Kidney (tissue), 14 donors: ENCODE measurements around the gene ZFAND6. TPM values are rescaled to one million over a fixed set of nuclear protein-coding genes. Genes with fewer than 3 reads are reported as not detected.

Source experiments
- DNase-seq, 5 donors: peaks; one replicate each; pipeline ENCODE4 v3.0.0-alpha.2; 2013 to 2020
- FAIRE-seq: peaks from 2 replicates; lab custom pipeline; 2012; peaks lifted over from hg19 to GRCh38; lab: Jason Lieb, UNC
- H3K27ac ChIP-seq, 2 donors: one replicate each; pipeline ENCODE4 v1.7.0; 2013; ENCODE audit warnings: low read depth in 2 of 2, low read length in 2 of 2, inconsistent platforms in 1 of 2
- H3K27me3 ChIP-seq: one replicate; pipeline ENCODE4 v1.7.1; 2013; ENCODE audit warnings: low read length, inconsistent platforms; ENCODE audit not compliant: control insufficient read depth, insufficient read depth
- H3K36me3 ChIP-seq, 3 donors: one replicate each; pipeline versions ENCODE4 v1.7.0 to v1.7.1; 2013; ENCODE audit warnings: low read length in 3 of 3, control low read depth in 1 of 3, inconsistent platforms in 1 of 3; ENCODE audit not compliant: insufficient read depth in 3 of 3, control insufficient read depth in 2 of 3
- H3K4me1 ChIP-seq, 3 donors: one replicate each; pipeline versions ENCODE4 v1.7.0 to v1.7.1; 2013; ENCODE audit warnings: low read length in 3 of 3, inconsistent platforms in 1 of 3, low read depth in 1 of 3; ENCODE audit not compliant: control insufficient read depth in 2 of 3, insufficient read depth in 2 of 3
- H3K4me3 ChIP-seq, 3 donors: one replicate each; pipeline versions ENCODE4 v1.7.0 to v1.8.1; 2013; ENCODE audit warnings: low read length in 3 of 3, control low read depth in 1 of 3, inconsistent platforms in 1 of 3
- H3K9ac ChIP-seq, 3 donors: one replicate each; pipeline versions ENCODE4 v1.7.0 to v1.7.1; 2013; ENCODE audit warnings: low read length in 3 of 3, control low read depth in 1 of 3, inconsistent platforms in 1 of 3
- H3K9me3 ChIP-seq, 3 donors: one replicate each; pipeline versions ENCODE4 v1.7.0 to v1.7.1; 2013; ENCODE audit warnings: low read length in 3 of 3, control low read depth in 1 of 3, inconsistent platforms in 1 of 3; ENCODE audit not compliant: control insufficient read depth in 2 of 3, insufficient read depth in 1 of 3
- intact Hi-C: fragments of 100-400 bp; cut with DNase I; formaldehyde crosslinking; loops from one replicate; pipeline ENCODE4 v1.11.1; 2022
- polyA plus RNA-seq: library from polyadenylated mRNA; stranded (reverse); fragments of 350-450 nt; fragmentation: Illumina TruSeq; extraction: RNeasy Lipid Tissue Mini Kit (QIAGEN cat#74804); gene quantifications from one replicate; pipeline ENCODE4 v1.2.3, GENCODE V29; 2014; ENCODE audit warnings: low read depth, low replicate concordance; ENCODE audit not compliant: insufficient read depth
- total RNA-seq: library from RNA; stranded (reverse); fragmentation: NEBNext Ultra II Directional; extraction: Animal tissue kit (Norgen Biotek cat#: 25700); gene quantifications from one replicate; pipeline ENCODE4 v1.2.1, GENCODE V29; 2021
- TF ChIP-seq, protein P1 (sequence below): IDR thresholded peaks from 3 replicates; pipeline ENCODE4 v1.5.1; 2012; ENCODE audit warnings: mild to moderate bottlenecking, moderate library complexity, borderline replicate concordance; ENCODE audit not compliant: insufficient read depth; ENCODE audit errors: extremely low read depth
- donor health status: control.
- donor health status: control.
- donor health status: control.
- donor health status: control.
- donor health status: control.
- donor health status: DM: yes; HTN: yes; CAD: no.
- donor health status: Normal renal cell carcinoma (clear cell type).

ZFAND6 gene
- total and polyA plus RNA-seq, 2 donors from 2014 or later = 72.3 to 85.7 TPM

DNA sequence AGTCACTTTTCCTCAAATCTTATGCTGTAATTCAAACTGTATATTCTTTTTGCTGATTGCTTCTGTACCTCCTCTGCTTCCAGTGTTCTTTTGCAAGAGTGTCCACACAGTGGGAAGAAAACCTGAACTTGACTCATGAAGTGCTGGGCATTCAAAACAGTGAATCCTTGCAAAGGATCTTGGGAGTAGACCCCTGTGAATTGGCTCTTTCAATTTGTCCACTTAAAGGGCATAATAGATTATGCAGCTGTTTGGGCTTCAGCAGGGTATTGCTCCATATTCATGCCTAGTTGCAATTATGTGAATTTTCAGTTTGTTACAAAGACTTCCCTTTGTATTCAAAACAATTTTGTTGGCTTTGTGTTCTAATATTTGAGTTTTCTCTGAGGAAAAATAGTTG lies 11.4 kb downstream of the ZFAND6 start:
- intact Hi-C loops = no loop called here
- TF ChIP-seq, protein P1, sequence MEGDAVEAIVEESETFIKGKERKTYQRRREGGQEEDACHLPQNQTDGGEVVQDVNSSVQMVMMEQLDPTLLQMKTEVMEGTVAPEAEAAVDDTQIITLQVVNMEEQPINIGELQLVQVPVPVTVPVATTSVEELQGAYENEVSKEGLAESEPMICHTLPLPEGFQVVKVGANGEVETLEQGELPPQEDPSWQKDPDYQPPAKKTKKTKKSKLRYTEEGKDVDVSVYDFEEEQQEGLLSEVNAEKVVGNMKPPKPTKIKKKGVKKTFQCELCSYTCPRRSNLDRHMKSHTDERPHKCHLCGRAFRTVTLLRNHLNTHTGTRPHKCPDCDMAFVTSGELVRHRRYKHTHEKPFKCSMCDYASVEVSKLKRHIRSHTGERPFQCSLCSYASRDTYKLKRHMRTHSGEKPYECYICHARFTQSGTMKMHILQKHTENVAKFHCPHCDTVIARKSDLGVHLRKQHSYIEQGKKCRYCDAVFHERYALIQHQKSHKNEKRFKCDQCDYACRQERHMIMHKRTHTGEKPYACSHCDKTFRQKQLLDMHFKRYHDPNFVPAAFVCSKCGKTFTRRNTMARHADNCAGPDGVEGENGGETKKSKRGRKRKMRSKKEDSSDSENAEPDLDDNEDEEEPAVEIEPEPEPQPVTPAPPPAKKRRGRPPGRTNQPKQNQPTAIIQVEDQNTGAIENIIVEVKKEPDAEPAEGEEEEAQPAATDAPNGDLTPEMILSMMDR = no peak
- no peaks in the 10 kb centered on the region for H3K36me3 ChIP-seq
- no peak overlapping the region for H3K9ac ChIP-seq
- no peak overlapping the region for H3K4me3 ChIP-seq
- no peak for DNase-seq
- H3K27me3 ChIP-seq = no peaks in the 10 kb centered on the region
- H3K9me3 ChIP-seq = no peaks in the 10 kb centered on the region
- no peak for FAIRE-seq
- peaks cover 0 to 20% (median 7%) of the 10 kb centered on the region in 3 donors for H3K4me1 ChIP-seq
- no peak overlapping the region for H3K27ac ChIP-seq

GRCh38 chr15:80071652-80072051 lies 12.2 kb downstream of the ZFAND6 start:
- no peaks in the 10 kb centered on the region for H3K27me3 ChIP-seq
- no peaks in the 10 kb centered on the region for H3K9me3 ChIP-seq
- no peak for DNase-seq
- H3K4me3 ChIP-seq = peak overlapping the region in 2 of 3 donors; percentile 61 to 73
- peaks cover 0 to 26% (median 10%) of the 10 kb centered on the region in 3 donors for H3K4me1 ChIP-seq
- no peak for FAIRE-seq
- no peaks in the 10 kb centered on the region for H3K36me3 ChIP-seq
- no peak overlapping the region for H3K9ac ChIP-seq
- TF ChIP-seq, protein P1 = no peak
- H3K27ac ChIP-seq = no peak overlapping the region
- intact Hi-C loops = no loop called here

- Histone ChIP-seq H3K9ac (peak overlapping the region in 1 of 3 donors; percentile 66), H3K27me3 (no peaks in the 10 kb centered on the region), H3K9me3 (no peaks in the 10 kb centered on the region), H3K27ac (no peak overlapping the region), H3K4me3 (peak overlapping the region; percentile 61 to 73 (median 68)), H3K4me1 (peaks cover 0 to 28% (median 10%) of the 10 kb centered on the region in 3 donors), H3K36me3 (no peaks in the 10 kb centered on the region)
- intact Hi-C loops = no loop called here
- FAIRE-seq (peak; percentile 98), DNase-seq (peak in 3 of 5 donors; percentile 21 to 96 (median 94))
- TF ChIP-seq, protein P1 = no peak
These were observed 13.0 kb downstream of the ZFAND6 start for GRCh38 chr15:80072285-80072994.
